Prostate gland (tissue), 2 donors: ENCODE measurements around the gene SNURF.

ENCODE experiments used
- POLR2A ChIP-seq: fragments of 450-650 bp; IDR thresholded peaks from one replicate; pipeline ENCODE4 v1.6.1; 2016; ENCODE audit warnings: antibody characterized with exemption, mild to moderate bottlenecking
- TF ChIP-seq, protein P1 (sequence below), 4 experiments: fragments of 200-600 bp in 2 of 4; fragments of 450-650 bp in 2 of 4; sonication (generic) in 2 of 4; IDR thresholded peaks; 1 replicate in 3 of 4; 2 replicates in 1 of 4; pipeline ENCODE4 v1.5.1; 2016 to 2019; ENCODE audit warnings: antibody characterized with exemption in 4 of 4, mild to moderate bottlenecking in 2 of 4, moderate library complexity in 2 of 4

DNA sequence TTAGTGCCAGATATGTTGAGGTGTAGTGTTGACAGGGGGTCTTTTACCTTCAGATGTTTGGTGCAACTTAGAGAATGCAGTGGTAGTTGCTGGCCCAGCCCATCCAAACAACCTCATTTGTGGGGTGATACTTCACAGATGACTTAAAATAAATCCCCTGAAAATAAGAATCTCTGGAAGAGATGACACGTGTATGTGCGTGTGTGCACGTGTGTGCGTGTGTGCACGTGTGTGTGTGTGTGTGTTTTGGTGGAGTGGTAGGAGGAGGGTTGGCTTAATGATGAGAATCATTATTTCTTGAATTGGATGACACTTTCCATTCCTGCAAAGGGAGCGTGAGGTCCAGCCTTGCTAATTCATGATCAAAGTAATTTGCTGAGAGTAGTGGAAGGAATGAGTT lies 31.9 kb downstream of the SNURF start:
- TF ChIP-seq POLR2A = no peak
- TF ChIP-seq, protein P1, sequence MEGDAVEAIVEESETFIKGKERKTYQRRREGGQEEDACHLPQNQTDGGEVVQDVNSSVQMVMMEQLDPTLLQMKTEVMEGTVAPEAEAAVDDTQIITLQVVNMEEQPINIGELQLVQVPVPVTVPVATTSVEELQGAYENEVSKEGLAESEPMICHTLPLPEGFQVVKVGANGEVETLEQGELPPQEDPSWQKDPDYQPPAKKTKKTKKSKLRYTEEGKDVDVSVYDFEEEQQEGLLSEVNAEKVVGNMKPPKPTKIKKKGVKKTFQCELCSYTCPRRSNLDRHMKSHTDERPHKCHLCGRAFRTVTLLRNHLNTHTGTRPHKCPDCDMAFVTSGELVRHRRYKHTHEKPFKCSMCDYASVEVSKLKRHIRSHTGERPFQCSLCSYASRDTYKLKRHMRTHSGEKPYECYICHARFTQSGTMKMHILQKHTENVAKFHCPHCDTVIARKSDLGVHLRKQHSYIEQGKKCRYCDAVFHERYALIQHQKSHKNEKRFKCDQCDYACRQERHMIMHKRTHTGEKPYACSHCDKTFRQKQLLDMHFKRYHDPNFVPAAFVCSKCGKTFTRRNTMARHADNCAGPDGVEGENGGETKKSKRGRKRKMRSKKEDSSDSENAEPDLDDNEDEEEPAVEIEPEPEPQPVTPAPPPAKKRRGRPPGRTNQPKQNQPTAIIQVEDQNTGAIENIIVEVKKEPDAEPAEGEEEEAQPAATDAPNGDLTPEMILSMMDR (IDR thresholded peaks at IDR 0.05) = no peak
